ENCODE data around the gene MRGPRD.

MRGPRD gene

DNA sequence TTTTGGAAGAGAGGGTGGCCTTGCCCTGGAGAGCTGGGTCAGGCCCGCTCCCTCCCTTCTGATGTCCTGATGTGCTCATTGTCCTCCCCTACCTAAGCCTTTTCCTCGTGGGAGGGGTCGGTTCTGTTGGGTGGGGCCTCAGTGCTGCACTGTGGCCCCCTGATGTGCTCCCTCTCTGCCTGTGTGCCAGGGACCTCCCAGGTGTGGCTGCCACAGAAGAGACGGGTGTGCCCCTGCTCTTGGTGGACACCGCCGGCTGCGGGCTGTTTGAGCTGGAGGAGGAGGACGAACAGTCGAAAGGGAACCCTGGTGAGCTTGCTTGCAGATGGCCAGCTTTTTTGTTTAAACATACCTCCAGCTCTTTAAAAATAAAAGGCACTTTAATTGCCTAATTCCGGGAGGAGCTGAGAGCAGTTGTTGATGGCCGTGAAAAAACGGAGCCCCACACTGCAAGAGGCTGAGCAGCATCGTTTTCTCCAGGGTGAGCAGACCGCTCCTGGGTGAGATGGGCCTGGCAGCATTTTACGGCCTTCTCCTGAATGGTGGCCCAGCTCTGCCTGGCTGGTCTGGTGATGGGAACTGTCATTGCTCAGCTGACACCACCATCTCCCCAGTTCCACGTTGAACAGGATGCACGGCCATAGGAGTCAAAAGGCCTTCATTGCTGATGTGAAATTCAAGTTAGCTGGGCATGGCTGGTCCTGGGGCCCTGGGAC, 47.0 kb downstream of the MRGPRD start:
- H3K4me3 ChIP-seq (ENCODE audit: low read length): no peak overlapping the region
- TF ChIP-seq, protein P1, sequence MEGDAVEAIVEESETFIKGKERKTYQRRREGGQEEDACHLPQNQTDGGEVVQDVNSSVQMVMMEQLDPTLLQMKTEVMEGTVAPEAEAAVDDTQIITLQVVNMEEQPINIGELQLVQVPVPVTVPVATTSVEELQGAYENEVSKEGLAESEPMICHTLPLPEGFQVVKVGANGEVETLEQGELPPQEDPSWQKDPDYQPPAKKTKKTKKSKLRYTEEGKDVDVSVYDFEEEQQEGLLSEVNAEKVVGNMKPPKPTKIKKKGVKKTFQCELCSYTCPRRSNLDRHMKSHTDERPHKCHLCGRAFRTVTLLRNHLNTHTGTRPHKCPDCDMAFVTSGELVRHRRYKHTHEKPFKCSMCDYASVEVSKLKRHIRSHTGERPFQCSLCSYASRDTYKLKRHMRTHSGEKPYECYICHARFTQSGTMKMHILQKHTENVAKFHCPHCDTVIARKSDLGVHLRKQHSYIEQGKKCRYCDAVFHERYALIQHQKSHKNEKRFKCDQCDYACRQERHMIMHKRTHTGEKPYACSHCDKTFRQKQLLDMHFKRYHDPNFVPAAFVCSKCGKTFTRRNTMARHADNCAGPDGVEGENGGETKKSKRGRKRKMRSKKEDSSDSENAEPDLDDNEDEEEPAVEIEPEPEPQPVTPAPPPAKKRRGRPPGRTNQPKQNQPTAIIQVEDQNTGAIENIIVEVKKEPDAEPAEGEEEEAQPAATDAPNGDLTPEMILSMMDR (conservative IDR thresholded peaks at IDR 0.05; ENCODE audit: low read depth, low read length): no peak
- no peak for DNase-seq (ENCODE audit: low read depth)

DNA sequence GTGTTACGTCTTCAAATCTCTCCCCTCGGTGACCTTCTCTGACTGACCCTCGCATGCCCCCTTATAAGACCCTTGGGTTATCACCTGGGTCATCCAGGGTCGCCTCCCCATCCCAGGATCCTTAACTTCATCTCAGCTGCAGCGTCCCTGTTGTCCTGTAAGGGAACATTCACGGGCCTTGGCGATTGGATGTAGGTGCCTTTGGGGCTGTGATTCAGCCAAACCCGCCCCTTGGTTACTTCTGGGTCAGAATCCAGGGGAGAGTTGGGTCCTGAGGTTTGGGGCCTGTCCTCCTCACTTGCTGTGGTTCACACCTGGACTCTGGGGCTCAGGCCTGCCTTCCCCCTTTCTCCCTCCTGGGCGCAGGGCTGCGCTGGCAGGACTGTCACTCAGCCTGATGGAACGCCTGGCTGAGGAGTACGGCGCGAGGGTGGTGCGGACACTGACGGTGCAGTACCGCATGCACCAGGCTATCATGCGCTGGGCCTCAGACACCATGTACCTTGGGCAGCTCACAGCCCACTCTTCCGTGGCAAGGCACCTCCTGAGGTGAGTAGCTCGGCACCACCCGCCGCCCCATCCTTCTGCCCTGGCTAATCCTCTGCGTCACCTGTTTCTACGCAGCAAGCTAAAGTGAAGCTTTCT, 47.7 kb downstream of the MRGPRD start:
- TF ChIP-seq, protein P1 (conservative IDR thresholded peaks at IDR 0.05; ENCODE audit: low read depth, low read length): no peak
- no peak for DNase-seq (ENCODE audit: low read depth)
- no peak overlapping the region for H3K4me3 ChIP-seq (ENCODE audit: low read length)

DNA sequence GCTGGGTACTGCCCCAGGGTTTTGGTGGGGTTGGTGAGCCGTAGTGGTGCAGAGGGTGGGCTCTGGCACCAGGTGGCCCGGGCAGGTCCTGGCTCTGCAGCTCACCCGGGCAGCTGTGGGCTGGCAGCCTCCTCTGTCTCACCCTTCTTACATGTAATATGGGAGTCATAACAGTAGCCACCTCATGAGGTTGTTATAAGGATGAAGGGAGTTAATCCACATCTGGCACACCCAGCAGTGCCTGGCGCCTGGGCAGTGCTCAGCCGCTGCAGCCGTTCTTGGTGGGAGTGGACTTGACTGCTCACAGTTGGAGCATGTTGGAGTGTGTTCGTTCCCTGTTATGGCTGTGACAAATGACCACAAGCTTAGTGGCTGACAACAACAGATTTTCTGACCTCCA, 48.4 kb downstream of the MRGPRD start:
- TF ChIP-seq, protein P1 (conservative IDR thresholded peaks at IDR 0.05; ENCODE audit: low read depth, low read length): no peak
- DNase-seq (ENCODE audit: low read depth): no peak
- no peak overlapping the region for H3K4me3 ChIP-seq (ENCODE audit: low read length)

DNA sequence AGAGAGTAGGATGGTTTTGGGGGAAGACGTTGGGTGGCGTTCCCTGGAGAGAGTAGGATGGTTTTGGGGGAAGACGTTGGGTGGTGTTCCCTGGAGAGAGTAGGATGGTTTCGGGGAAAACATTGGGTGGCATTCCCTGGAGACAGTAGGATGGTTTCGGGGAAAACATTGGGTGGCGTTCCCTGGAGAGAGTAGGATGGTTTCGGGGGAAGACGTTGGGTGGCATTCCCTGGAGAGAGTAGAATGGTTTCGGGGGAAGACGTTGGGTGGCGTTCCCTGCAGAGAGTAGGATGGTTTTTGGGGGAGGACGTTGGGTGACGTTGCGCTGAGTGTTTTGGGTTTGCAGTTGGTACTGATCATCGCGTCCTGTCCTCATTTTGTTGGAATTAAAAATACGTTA, 48.9 kb downstream of the MRGPRD start:
- no peak overlapping the region for H3K4me3 ChIP-seq (ENCODE audit: low read length)
- DNase-seq (ENCODE audit: low read depth): no peak
- TF ChIP-seq, protein P1 (conservative IDR thresholded peaks at IDR 0.05; ENCODE audit: low read depth, low read length): no peak

DNA sequence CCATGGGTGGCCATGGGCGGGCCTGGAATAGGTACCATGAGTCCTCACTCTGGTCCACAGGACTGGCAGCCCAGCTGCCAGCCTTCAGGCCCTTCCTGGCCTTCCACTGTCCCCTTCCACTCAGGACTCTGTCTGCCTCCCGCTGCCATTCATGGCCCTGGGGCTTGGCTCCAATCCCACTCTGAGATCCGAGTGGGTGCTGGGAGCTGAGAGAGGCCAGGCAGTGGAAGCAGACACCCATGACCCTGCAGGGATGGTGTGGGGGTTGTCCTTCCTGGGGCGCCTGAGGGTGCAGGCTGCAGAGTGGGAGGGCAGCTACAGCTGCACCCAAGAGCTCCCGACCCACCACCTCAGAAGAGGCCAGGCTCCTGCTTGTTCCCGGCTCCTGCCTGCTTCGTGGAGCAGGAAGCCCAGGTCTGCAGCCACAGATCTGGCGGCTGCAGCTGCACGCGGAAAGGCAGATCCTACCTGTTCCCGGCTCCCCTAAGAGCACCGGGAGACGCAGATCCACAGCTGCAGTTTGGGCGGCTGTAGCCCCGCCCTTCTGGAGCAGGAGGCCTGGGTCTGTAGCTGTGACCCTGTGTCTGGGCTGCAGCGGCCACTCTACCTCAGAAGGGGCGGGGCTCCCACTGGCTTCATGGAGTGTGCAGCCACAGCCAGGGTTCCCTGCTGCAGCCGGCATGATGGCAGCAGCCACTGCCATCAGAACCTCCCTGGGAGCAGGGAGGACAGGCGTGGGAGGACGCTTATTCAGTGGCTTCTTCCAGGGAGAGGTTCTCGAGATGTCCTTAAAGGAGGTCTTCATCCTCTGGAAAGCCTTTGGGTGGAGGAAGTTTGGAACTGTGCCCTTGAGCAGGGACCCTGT, 49.6 kb downstream of the MRGPRD start:
- TF ChIP-seq, protein P1 (conservative IDR thresholded peaks at IDR 0.05; ENCODE audit: low read depth, low read length): no peak
- no peak for DNase-seq (ENCODE audit: low read depth)
- H3K4me3 ChIP-seq (ENCODE audit: low read length): no peak overlapping the region

Measured in retinal pigment epithelial cell (primary cell).